CD4-positive, CD25-positive, alpha-beta regulatory T cell (primary cell): ENCODE data around the gene SLC35A3. TPM values are rescaled to one million over a fixed set of nuclear protein-coding genes. Genes with fewer than 3 reads are reported as not detected.

Source experiments
- ATAC-seq, 2 donors: fragments of 150-1000 bp; cut with Tn5 transposase; one replicate each; pipeline ENCODE4 v1.10.0; 2021; ENCODE audit warnings: low read depth in 2 of 2, moderate number of reproducible peaks in 2 of 2, moderate library complexity in 1 of 2
- DNase-seq, 3 donors: peaks; one replicate each; pipeline versions ENCODE4 v3.0.0 to v3.0.0-alpha.2; 2012 to 2022; ENCODE audit warnings: mixed read lengths in 1 of 3
- H3K27ac ChIP-seq: one replicate; pipeline ENCODE4 v1.7.0; 2013; ENCODE audit warnings: mild to moderate bottlenecking, low read length; ENCODE audit not compliant: insufficient read depth, poor library complexity, severe bottlenecking
- H3K27me3 ChIP-seq: one replicate; pipeline ENCODE4 v1.7.0; 2013; ENCODE audit warnings: low read length; ENCODE audit not compliant: control insufficient read depth, insufficient read depth
- H3K36me3 ChIP-seq: one replicate; pipeline ENCODE4 v1.7.0; 2013; ENCODE audit warnings: mild to moderate bottlenecking, low read length, moderate library complexity; ENCODE audit not compliant: control insufficient read depth, insufficient read depth
- H3K4me1 ChIP-seq: 2 replicates; pipeline ENCODE4 v1.7.0; 2013; ENCODE audit warnings: mild to moderate bottlenecking, low read length; ENCODE audit not compliant: insufficient read depth, control insufficient read depth, poor library complexity, severe bottlenecking
- H3K4me3 ChIP-seq: one replicate; pipeline ENCODE4 v1.7.0; 2013; ENCODE audit warnings: low read depth, mild to moderate bottlenecking, low read length, moderate library complexity
- H3K9me3 ChIP-seq, 2 experiments: 1 replicate in 1 of 2; 2 replicates in 1 of 2; pipeline ENCODE4 v1.7.0; 2013; ENCODE audit warnings: low read length in 2 of 2, mild to moderate bottlenecking in 1 of 2, moderate library complexity in 1 of 2; ENCODE audit not compliant: control insufficient read depth in 2 of 2
- H3K27ac Mint-ChIP-seq, 3 donors: one replicate each; pipeline ENCODE4 v1.8.0; 2020 to 2022; ENCODE audit warnings: mild to moderate bottlenecking in 3 of 3, mixed read lengths in 3 of 3, moderate library complexity in 2 of 3
- H3K27me3 Mint-ChIP-seq: one replicate; pipeline ENCODE4 v1.8.0; 2022; ENCODE audit warnings: mild to moderate bottlenecking, mixed read lengths
- H3K36me3 Mint-ChIP-seq: one replicate; pipeline ENCODE4 v1.8.0; 2020; ENCODE audit warnings: mixed read lengths
- H3K4me1 Mint-ChIP-seq, 4 donors: one replicate each; pipeline ENCODE4 v1.8.0; 2020 to 2022; ENCODE audit warnings: mixed read lengths in 4 of 4, mild to moderate bottlenecking in 1 of 4
- H3K4me3 Mint-ChIP-seq, 4 donors: one replicate each; pipeline ENCODE4 v1.8.0; 2020 to 2022; ENCODE audit warnings: mild to moderate bottlenecking in 4 of 4, mixed read lengths in 4 of 4, moderate library complexity in 3 of 4
- H3K9me3 Mint-ChIP-seq, 7 donors: one replicate each; pipeline ENCODE4 v1.8.0; 2020 to 2022; ENCODE audit warnings: mixed read lengths in 7 of 7, mild to moderate bottlenecking in 3 of 7, moderate library complexity in 2 of 7
- polyA plus RNA-seq, 4 donors: library from polyadenylated mRNA; unstranded; fragments of 300-500 nt; fragmentation: Illumina TruSeq; gene quantifications; one replicate each; pipeline ENCODE4 v1.2.3, GENCODE V29; 2021
- total RNA-seq: library from RNA; stranded (reverse); gene quantifications from one replicate; pipeline ENCODE4 v1.2.3, GENCODE V29; 2022

Gene SLC35A3
- total and polyA plus RNA-seq, 5 donors from 2014 or later = 9.5 to 25.1 (median 14.0) TPM

DNA sequence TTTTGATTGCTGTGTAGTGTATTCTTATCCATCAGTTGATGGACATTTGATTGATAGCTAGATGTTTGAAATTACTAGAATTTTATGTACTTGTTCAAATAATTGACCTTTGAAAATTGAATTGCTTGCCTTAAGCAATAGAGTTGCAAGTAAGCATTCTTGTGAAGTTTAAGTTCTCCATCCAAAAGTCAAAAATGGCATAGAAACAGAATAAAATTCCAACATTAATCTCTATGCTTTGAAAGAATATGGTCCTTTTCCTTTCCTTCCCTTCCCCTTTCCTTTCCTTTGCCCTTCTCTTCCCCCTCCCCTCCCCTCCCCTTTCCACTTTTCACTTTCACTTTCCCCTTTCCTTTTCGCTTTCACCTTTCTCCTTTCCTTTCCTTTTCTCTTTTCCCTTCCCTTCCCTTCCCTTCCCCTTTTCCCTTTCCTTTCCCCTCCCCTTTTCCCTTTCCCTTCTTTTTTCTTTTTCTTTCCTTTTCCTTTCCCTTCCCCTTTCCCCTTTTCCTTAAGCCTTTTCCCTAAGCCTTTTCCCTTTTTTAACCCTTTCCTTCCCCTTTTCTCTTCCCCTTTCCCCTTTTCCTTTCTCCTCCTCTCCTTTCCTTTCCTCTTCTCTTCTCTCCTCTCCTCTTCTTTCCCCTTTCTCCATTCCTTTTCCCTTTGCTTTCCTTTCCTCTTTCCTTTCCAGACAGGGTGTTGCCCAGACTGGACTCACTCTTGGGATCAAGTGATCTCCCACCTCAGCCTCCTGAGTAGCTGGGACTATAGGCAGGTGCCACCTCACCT is 95.6 kb downstream of the SLC35A3 start:
- Histone ChIP-seq H3K27me3 (no peaks in the 10 kb centered on the region), H3K36me3 (peaks cover 81% of the 10 kb centered on the region), H3K27ac (no peak overlapping the region), H3K4me3 (no peak overlapping the region), H3K9me3 (no peaks in the 10 kb centered on the region), H3K4me1 (peaks cover 3% of the 10 kb centered on the region)
- no peaks in the 10 kb centered on the region for H3K27me3 Mint-ChIP-seq
- H3K4me3 Mint-ChIP-seq = peak overlapping the region in 1 of 4 donors; percentile 29
- no peaks in the 10 kb centered on the region for H3K9me3 Mint-ChIP-seq
- DNase-seq (no peak), ATAC-seq (no peak)
- H3K36me3 Mint-ChIP-seq = peaks cover 42% of the 10 kb centered on the region
- peaks cover 7 to 33% (median 27%) of the 10 kb centered on the region in 4 donors for H3K4me1 Mint-ChIP-seq
- H3K27ac Mint-ChIP-seq = peak overlapping the region in 2 of 3 donors; percentile 64 to 80

GRCh38 chr1:100065969-100066227 is 96.1 kb downstream of the SLC35A3 start:
- Mint-ChIP-seq H3K4me1 (peaks cover 7 to 33% (median 25%) of the 10 kb centered on the region in 4 donors), H3K4me3 (peak overlapping the region in 1 of 4 donors; percentile 29), H3K27ac (peak overlapping the region in 2 of 3 donors; percentile 34 to 59), H3K9me3 (no peaks in the 10 kb centered on the region), H3K36me3 (peaks cover 46% of the 10 kb centered on the region), H3K27me3 (no peaks in the 10 kb centered on the region)
- Histone ChIP-seq H3K27ac (no peak overlapping the region), H3K27me3 (no peaks in the 10 kb centered on the region), H3K4me3 (no peak overlapping the region), H3K36me3 (peaks cover 81% of the 10 kb centered on the region), H3K4me1 (peaks cover 3% of the 10 kb centered on the region), H3K9me3 (no peaks in the 10 kb centered on the region)
- ATAC-seq (no peak), DNase-seq (no peak)

DNA sequence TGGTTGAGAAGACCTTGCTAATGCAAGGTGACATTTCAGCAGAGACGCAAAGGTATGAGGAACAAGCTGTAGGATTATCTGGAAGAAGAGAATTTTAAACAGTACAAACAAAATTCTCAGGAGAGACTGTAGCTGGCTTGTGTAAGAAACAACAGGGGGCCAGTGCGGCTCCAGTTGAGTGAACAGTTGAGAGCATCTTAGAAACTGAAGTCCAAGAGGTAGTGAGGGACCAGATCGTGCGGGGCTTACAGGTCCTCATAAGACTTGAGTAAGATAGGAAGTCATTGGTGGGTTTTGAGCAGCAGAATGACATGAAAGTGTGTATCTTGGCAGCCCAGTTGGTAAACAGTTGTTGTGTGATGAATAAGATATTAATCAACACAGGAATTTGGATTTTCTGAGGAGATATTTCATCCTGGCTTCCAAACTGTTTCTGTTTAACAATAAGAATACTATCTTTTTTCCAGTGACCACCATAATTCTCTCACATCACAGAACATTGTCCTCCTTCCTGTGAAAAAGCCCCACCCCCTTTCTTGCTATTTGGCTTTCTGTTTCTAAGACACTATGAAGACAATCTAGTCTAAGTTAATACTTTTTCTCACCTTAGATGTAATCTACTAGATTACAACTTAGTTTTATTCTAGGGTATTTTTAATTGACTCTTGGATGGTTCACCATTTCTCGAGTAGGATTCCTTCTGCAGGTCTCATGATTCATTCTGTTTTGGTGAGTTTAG is 100.6 kb downstream of the SLC35A3 start:
- no peaks in the 10 kb centered on the region for H3K9me3 ChIP-seq
- Mint-ChIP-seq H3K27ac (no peak overlapping the region), H3K27me3 (no peaks in the 10 kb centered on the region), H3K4me1 (peaks cover 9 to 28% (median 18%) of the 10 kb centered on the region in 4 donors), H3K4me3 (no peak overlapping the region), H3K9me3 (no peaks in the 10 kb centered on the region), H3K36me3 (peaks cover 53% of the 10 kb centered on the region)
- no peak overlapping the region for H3K4me3 ChIP-seq
- no peaks in the 10 kb centered on the region for H3K27me3 ChIP-seq
- no peak overlapping the region for H3K27ac ChIP-seq
- no peak for ATAC-seq
- H3K4me1 ChIP-seq = no peaks in the 10 kb centered on the region
- peak in 1 of 3 donors; percentile 17 for DNase-seq
- peaks cover 83% of the 10 kb centered on the region for H3K36me3 ChIP-seq

- DNase-seq (no peak), ATAC-seq (no peak)
- Histone ChIP-seq H3K9me3 (no peaks in the 10 kb centered on the region), H3K4me3 (no peak overlapping the region), H3K4me1 (no peaks in the 10 kb centered on the region), H3K36me3 (peaks cover 78% of the 10 kb centered on the region), H3K27ac (no peak overlapping the region), H3K27me3 (no peaks in the 10 kb centered on the region)
- Mint-ChIP-seq H3K9me3 (no peaks in the 10 kb centered on the region), H3K4me1 (peaks cover 0 to 23% (median 17%) of the 10 kb centered on the region in 4 donors), H3K4me3 (no peak overlapping the region), H3K27me3 (no peaks in the 10 kb centered on the region), H3K36me3 (peaks cover 51% of the 10 kb centered on the region), H3K27ac (no peak overlapping the region)
These were observed 103.7 kb downstream of the SLC35A3 start for GRCh38 chr1:100073531-100073930.

GRCh38 chr1:100074604-100075395 is 105.0 kb downstream of the SLC35A3 start:
- no peak for ATAC-seq
- no peak overlapping the region for H3K4me3 Mint-ChIP-seq
- peaks cover 53% of the 10 kb centered on the region for H3K36me3 Mint-ChIP-seq
- no peak overlapping the region for H3K27ac Mint-ChIP-seq
- H3K9me3 ChIP-seq = no peaks in the 10 kb centered on the region
- no peak overlapping the region for H3K27ac ChIP-seq
- peaks cover 78% of the 10 kb centered on the region for H3K36me3 ChIP-seq
- no peaks in the 10 kb centered on the region for H3K4me1 ChIP-seq
- no peak for DNase-seq
- no peaks in the 10 kb centered on the region for H3K9me3 Mint-ChIP-seq
- H3K27me3 ChIP-seq = no peaks in the 10 kb centered on the region
- no peak overlapping the region for H3K4me3 ChIP-seq
- H3K27me3 Mint-ChIP-seq = no peaks in the 10 kb centered on the region
- H3K4me1 Mint-ChIP-seq = peaks cover 0 to 23% (median 17%) of the 10 kb centered on the region in 4 donors

DNA sequence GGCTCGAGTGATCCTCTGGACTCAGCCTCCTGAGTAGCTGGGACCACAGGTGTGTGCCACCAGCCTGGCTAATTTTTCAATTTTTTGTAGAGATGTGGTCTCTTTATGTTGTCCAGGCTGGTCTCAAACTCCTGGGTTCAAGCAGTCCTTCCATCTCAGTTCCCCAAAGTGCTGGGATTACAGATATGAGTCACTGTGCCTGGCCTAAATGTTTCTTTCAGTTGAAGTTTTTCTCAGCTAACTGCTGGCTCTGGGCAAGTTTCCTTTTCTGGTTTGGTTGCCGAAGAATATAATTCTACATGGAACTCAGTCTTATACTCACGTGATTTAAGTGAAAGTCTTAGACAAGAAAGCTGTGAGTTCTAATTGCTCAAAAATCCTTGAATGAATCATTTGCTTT is 106.0 kb downstream of the SLC35A3 start:
- H3K36me3 Mint-ChIP-seq = peaks cover 46% of the 10 kb centered on the region
- H3K9me3 Mint-ChIP-seq = no peaks in the 10 kb centered on the region
- peaks cover 0 to 18% (median 15%) of the 10 kb centered on the region in 4 donors for H3K4me1 Mint-ChIP-seq
- Histone ChIP-seq H3K4me1 (no peaks in the 10 kb centered on the region), H3K27me3 (no peaks in the 10 kb centered on the region), H3K27ac (no peak overlapping the region), H3K9me3 (no peaks in the 10 kb centered on the region), H3K36me3 (peaks cover 78% of the 10 kb centered on the region), H3K4me3 (no peak overlapping the region)
- no peak for ATAC-seq
- no peak for DNase-seq
- H3K27ac Mint-ChIP-seq = no peak overlapping the region
- no peak overlapping the region for H3K4me3 Mint-ChIP-seq
- no peaks in the 10 kb centered on the region for H3K27me3 Mint-ChIP-seq

DNA sequence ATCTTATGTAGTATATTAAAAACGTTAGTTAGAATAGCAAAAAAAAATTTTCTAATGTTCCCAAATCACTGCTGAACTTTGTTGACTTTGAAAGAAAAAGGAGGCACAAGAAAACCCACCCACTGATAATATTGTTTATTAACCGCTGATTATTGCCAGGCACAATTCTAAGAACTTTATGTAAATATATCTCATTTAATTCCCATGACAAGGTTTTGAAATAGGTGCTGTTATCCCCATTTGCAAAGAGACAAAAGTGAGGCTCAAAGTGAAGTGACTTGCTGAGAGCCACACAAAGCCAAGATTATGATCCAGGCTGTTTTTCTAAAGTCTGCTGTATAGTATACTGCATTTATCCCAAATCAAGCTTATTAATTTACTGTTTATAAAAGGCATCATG is 106.5 kb downstream of the SLC35A3 start:
- Mint-ChIP-seq H3K36me3 (peaks cover 43% of the 10 kb centered on the region), H3K9me3 (no peaks in the 10 kb centered on the region), H3K27ac (peak overlapping the region in 2 of 3 donors; percentile 35 to 43), H3K4me1 (peaks cover 0 to 17% (median 13%) of the 10 kb centered on the region in 4 donors), H3K27me3 (no peaks in the 10 kb centered on the region), H3K4me3 (no peak overlapping the region)
- Histone ChIP-seq H3K27ac (no peak overlapping the region), H3K9me3 (no peaks in the 10 kb centered on the region), H3K27me3 (no peaks in the 10 kb centered on the region), H3K36me3 (peaks cover 79% of the 10 kb centered on the region), H3K4me3 (no peak overlapping the region), H3K4me1 (no peaks in the 10 kb centered on the region)
- ATAC-seq (no peak), DNase-seq (no peak)
